Effector memory CD8-positive, alpha-beta T cell (primary cell): ENCODE measurements around the gene NF2.

Source experiments
- ATAC-seq: fragments of 150-1000 bp; cut with Tn5 transposase; replicated peaks from 2 replicates; pipeline ENCODE4 v1.10.0; 2021; ENCODE audit warnings: mild to moderate bottlenecking, moderate library complexity
- DNase-seq, 3 experiments: peaks; one replicate each; pipeline ENCODE4 v3.0.0; 2021
- H3K27ac Mint-ChIP-seq, 2 donors: one replicate each; pipeline ENCODE4 v1.8.0; 2022; ENCODE audit warnings: mild to moderate bottlenecking in 2 of 2, mixed read lengths in 2 of 2, moderate library complexity in 2 of 2
- H3K27me3 Mint-ChIP-seq, 2 donors: one replicate each; pipeline ENCODE4 v1.8.0; 2022; ENCODE audit warnings: mixed read lengths in 2 of 2
- H3K36me3 Mint-ChIP-seq: one replicate; pipeline ENCODE4 v1.8.0; 2022; ENCODE audit warnings: mild to moderate bottlenecking, moderate library complexity, mixed read lengths; ENCODE audit not compliant: insufficient read depth
- H3K4me1 Mint-ChIP-seq, 2 donors: one replicate each; pipeline ENCODE4 v1.8.0; 2022; ENCODE audit warnings: low read depth in 2 of 2, mixed read lengths in 2 of 2
- H3K4me3 Mint-ChIP-seq, 2 donors: one replicate each; pipeline ENCODE4 v1.8.0; 2022; ENCODE audit warnings: mild to moderate bottlenecking in 2 of 2, mixed read lengths in 2 of 2, moderate library complexity in 2 of 2
- H3K9me3 Mint-ChIP-seq, 2 donors: one replicate each; pipeline ENCODE4 v1.8.0; 2022; ENCODE audit warnings: mixed read lengths in 2 of 2

Gene NF2

GRCh38 chr22:29629903-29630516 is 26.6 kb downstream of the NF2 start:
- H3K27me3 Mint-ChIP-seq: no peaks in the 10 kb centered on the region
- H3K4me1 Mint-ChIP-seq: peaks cover 36 to 39% of the 10 kb centered on the region in 2 donors
- no peaks in the 10 kb centered on the region for H3K9me3 Mint-ChIP-seq
- ATAC-seq: no peak
- H3K27ac Mint-ChIP-seq: no peak overlapping the region
- DNase-seq: no peak
- no peak overlapping the region for H3K4me3 Mint-ChIP-seq
- H3K36me3 Mint-ChIP-seq: no peaks in the 10 kb centered on the region

- ATAC-seq (no peak), DNase-seq (no peak)
- Mint-ChIP-seq H3K36me3 (peaks cover 3% of the 10 kb centered on the region), H3K27ac (peak overlapping the region in 1 of 2 donors; percentile 41), H3K27me3 (no peaks in the 10 kb centered on the region), H3K9me3 (no peaks in the 10 kb centered on the region), H3K4me3 (no peak overlapping the region), H3K4me1 (peaks cover 33 to 38% of the 10 kb centered on the region in 2 donors)
These were observed 27.6 kb downstream of the NF2 start for GRCh38 chr22:29630987-29631386.

- no peak for DNase-seq
- ATAC-seq: no peak
- Mint-ChIP-seq H3K27ac (peak overlapping the region in 1 of 2 donors; percentile 41), H3K4me3 (no peak overlapping the region), H3K36me3 (peaks cover 3% of the 10 kb centered on the region), H3K9me3 (no peaks in the 10 kb centered on the region), H3K4me1 (peaks cover 29 to 35% of the 10 kb centered on the region in 2 donors), H3K27me3 (no peaks in the 10 kb centered on the region)
These were observed 28.3 kb downstream of the NF2 start for GRCh38 chr22:29631725-29632124.

GRCh38 chr22:29632672-29633071 is 29.2 kb downstream of the NF2 start:
- ATAC-seq (no peak), DNase-seq (no peak)
- Mint-ChIP-seq H3K27ac (peak overlapping the region in 1 of 2 donors; percentile 50), H3K27me3 (no peaks in the 10 kb centered on the region), H3K4me3 (no peak overlapping the region), H3K36me3 (peaks cover 7% of the 10 kb centered on the region), H3K4me1 (peaks cover 29 to 31% of the 10 kb centered on the region in 2 donors), H3K9me3 (no peaks in the 10 kb centered on the region)

GRCh38 chr22:29633514-29634312 is 30.3 kb downstream of the NF2 start:
- peaks cover 14% of the 10 kb centered on the region for H3K36me3 Mint-ChIP-seq
- H3K9me3 Mint-ChIP-seq: no peaks in the 10 kb centered on the region
- no peak overlapping the region for H3K4me3 Mint-ChIP-seq
- ATAC-seq (no peak), DNase-seq (no peak)
- no peaks in the 10 kb centered on the region for H3K27me3 Mint-ChIP-seq
- H3K27ac Mint-ChIP-seq: peak overlapping the region in 1 of 2 donors; percentile 23
- peaks cover 24 to 28% of the 10 kb centered on the region in 2 donors for H3K4me1 Mint-ChIP-seq

GRCh38 chr22:29634847-29635246 is 31.4 kb downstream of the NF2 start:
- no peak overlapping the region for H3K4me3 Mint-ChIP-seq
- H3K36me3 Mint-ChIP-seq: peaks cover 23% of the 10 kb centered on the region
- peak overlapping the region in 1 of 2 donors; percentile 23 for H3K27ac Mint-ChIP-seq
- H3K27me3 Mint-ChIP-seq: no peaks in the 10 kb centered on the region
- ATAC-seq (no peak), DNase-seq (no peak)
- H3K4me1 Mint-ChIP-seq: peaks cover 20 to 27% of the 10 kb centered on the region in 2 donors
- H3K9me3 Mint-ChIP-seq: no peaks in the 10 kb centered on the region

- H3K27ac Mint-ChIP-seq: no peak overlapping the region
- ATAC-seq: no peak
These were observed 32.4 kb downstream of the NF2 start for GRCh38 chr22:29635734-29636357.

GRCh38 chr22:29636751-29637150 is 33.3 kb downstream of the NF2 start:
- H3K9me3 Mint-ChIP-seq: no peaks in the 10 kb centered on the region
- ATAC-seq (no peak), DNase-seq (no peak)
- H3K27me3 Mint-ChIP-seq: no peaks in the 10 kb centered on the region
- no peak overlapping the region for H3K4me3 Mint-ChIP-seq
- H3K36me3 Mint-ChIP-seq: peaks cover 23% of the 10 kb centered on the region
- H3K27ac Mint-ChIP-seq: no peak overlapping the region
- H3K4me1 Mint-ChIP-seq: peaks cover 21 to 24% of the 10 kb centered on the region in 2 donors

More at GRCh38 chr22:29635734-29636357, 32.4 kb downstream of the NF2 start:
- no peaks in the 10 kb centered on the region for H3K9me3 Mint-ChIP-seq
- H3K27me3 Mint-ChIP-seq: no peaks in the 10 kb centered on the region
- H3K4me1 Mint-ChIP-seq: peaks cover 17 to 27% of the 10 kb centered on the region in 2 donors
- H3K36me3 Mint-ChIP-seq: peaks cover 23% of the 10 kb centered on the region
- no peak for DNase-seq
- H3K4me3 Mint-ChIP-seq: no peak overlapping the region

- Mint-ChIP-seq H3K4me1 (peaks cover 24 to 25% of the 10 kb centered on the region in 2 donors), H3K36me3 (peaks cover 23% of the 10 kb centered on the region), H3K9me3 (no peaks in the 10 kb centered on the region), H3K27me3 (no peaks in the 10 kb centered on the region), H3K4me3 (no peak overlapping the region), H3K27ac (no peak overlapping the region)
- DNase-seq (no peak), ATAC-seq (no peak)
These were observed 33.7 kb downstream of the NF2 start for GRCh38 chr22:29637181-29637580.

- Mint-ChIP-seq H3K4me3 (no peak overlapping the region), H3K36me3 (peaks cover 26% of the 10 kb centered on the region), H3K4me1 (peaks cover 13 to 19% of the 10 kb centered on the region in 2 donors), H3K9me3 (no peaks in the 10 kb centered on the region), H3K27ac (no peak overlapping the region), H3K27me3 (no peaks in the 10 kb centered on the region)
- DNase-seq (no peak), ATAC-seq (no peak)
These were observed 35.2 kb downstream of the NF2 start for GRCh38 chr22:29638678-29639077.

- H3K9me3 Mint-ChIP-seq: no peaks in the 10 kb centered on the region
- peaks cover 11 to 17% of the 10 kb centered on the region in 2 donors for H3K4me1 Mint-ChIP-seq
- ATAC-seq (no peak), DNase-seq (no peak)
- no peak overlapping the region for H3K27ac Mint-ChIP-seq
- H3K27me3 Mint-ChIP-seq: no peaks in the 10 kb centered on the region
- peaks cover 26% of the 10 kb centered on the region for H3K36me3 Mint-ChIP-seq
- no peak overlapping the region for H3K4me3 Mint-ChIP-seq
These were observed 35.7 kb downstream of the NF2 start for GRCh38 chr22:29639096-29639495.

GRCh38 chr22:29641042-29641699 is 37.7 kb downstream of the NF2 start:
- H3K4me3 Mint-ChIP-seq: no peak overlapping the region
- no peaks in the 10 kb centered on the region for H3K9me3 Mint-ChIP-seq
- H3K27me3 Mint-ChIP-seq: no peaks in the 10 kb centered on the region
- H3K4me1 Mint-ChIP-seq: peaks cover 8 to 12% of the 10 kb centered on the region in 2 donors
- ATAC-seq (no peak), DNase-seq (no peak)
- H3K36me3 Mint-ChIP-seq: peaks cover 28% of the 10 kb centered on the region
- peak overlapping the region in 1 of 2 donors; percentile 81 for H3K27ac Mint-ChIP-seq

- Mint-ChIP-seq H3K27ac (peak overlapping the region; percentile 64 to 81), H3K36me3 (peaks cover 28% of the 10 kb centered on the region), H3K4me1 (peaks cover 8 to 12% of the 10 kb centered on the region in 2 donors), H3K27me3 (no peaks in the 10 kb centered on the region), H3K4me3 (peak overlapping the region in 1 of 2 donors; percentile 5), H3K9me3 (no peaks in the 10 kb centered on the region)
- ATAC-seq: no peak
- no peak for DNase-seq
These were observed 38.4 kb downstream of the NF2 start for GRCh38 chr22:29641700-29642330.
